ENCODE measurements around the gene SARNP. TPM values are rescaled to one million over a fixed set of nuclear protein-coding genes. Genes with fewer than 3 reads are reported as not detected.

Gene SARNP
- total RNA-seq, 1 donor from 2014 or later: 98.7 TPM

- no peak overlapping the region for H3K4me3 Mint-ChIP-seq (ENCODE audit: unreplicated experiment)
- H3K36me3 Mint-ChIP-seq (ENCODE audit: unreplicated experiment): no peaks in the 10 kb centered on the region
- H3K27ac Mint-ChIP-seq (ENCODE audit: unreplicated experiment): no peak overlapping the region
- TF ChIP-seq, protein P1, sequence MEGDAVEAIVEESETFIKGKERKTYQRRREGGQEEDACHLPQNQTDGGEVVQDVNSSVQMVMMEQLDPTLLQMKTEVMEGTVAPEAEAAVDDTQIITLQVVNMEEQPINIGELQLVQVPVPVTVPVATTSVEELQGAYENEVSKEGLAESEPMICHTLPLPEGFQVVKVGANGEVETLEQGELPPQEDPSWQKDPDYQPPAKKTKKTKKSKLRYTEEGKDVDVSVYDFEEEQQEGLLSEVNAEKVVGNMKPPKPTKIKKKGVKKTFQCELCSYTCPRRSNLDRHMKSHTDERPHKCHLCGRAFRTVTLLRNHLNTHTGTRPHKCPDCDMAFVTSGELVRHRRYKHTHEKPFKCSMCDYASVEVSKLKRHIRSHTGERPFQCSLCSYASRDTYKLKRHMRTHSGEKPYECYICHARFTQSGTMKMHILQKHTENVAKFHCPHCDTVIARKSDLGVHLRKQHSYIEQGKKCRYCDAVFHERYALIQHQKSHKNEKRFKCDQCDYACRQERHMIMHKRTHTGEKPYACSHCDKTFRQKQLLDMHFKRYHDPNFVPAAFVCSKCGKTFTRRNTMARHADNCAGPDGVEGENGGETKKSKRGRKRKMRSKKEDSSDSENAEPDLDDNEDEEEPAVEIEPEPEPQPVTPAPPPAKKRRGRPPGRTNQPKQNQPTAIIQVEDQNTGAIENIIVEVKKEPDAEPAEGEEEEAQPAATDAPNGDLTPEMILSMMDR (IDR thresholded peaks at IDR 0.05; ENCODE audit: partially characterized antibody, unreplicated experiment): no peak
- H3K27me3 Mint-ChIP-seq (ENCODE audit: unreplicated experiment): peaks cover 15% of the 10 kb centered on the region
- peaks cover 25% of the 10 kb centered on the region for H3K4me1 Mint-ChIP-seq (ENCODE audit: low read depth, unreplicated experiment)
- no peak for DNase-seq
- H3K9me3 Mint-ChIP-seq (ENCODE audit: unreplicated experiment): peaks cover 12% of the 10 kb centered on the region
Measured at GRCh38 chr12:55713721-55714120, 103.8 kb downstream of the SARNP start.

GRCh38 chr12:55712700-55713415, 104.7 kb downstream of the SARNP start:
- H3K4me1 Mint-ChIP-seq (ENCODE audit: low read depth, unreplicated experiment): peaks cover 21% of the 10 kb centered on the region
- H3K9me3 Mint-ChIP-seq (ENCODE audit: unreplicated experiment): peaks cover 12% of the 10 kb centered on the region
- H3K36me3 Mint-ChIP-seq (ENCODE audit: unreplicated experiment): no peaks in the 10 kb centered on the region
- H3K27ac Mint-ChIP-seq (ENCODE audit: unreplicated experiment): no peak overlapping the region
- peak overlapping the region; percentile 37 for H3K4me3 Mint-ChIP-seq (ENCODE audit: unreplicated experiment)
- H3K27me3 Mint-ChIP-seq (ENCODE audit: unreplicated experiment): peaks cover 17% of the 10 kb centered on the region
- TF ChIP-seq, protein P1 (IDR thresholded peaks at IDR 0.05; ENCODE audit: partially characterized antibody, unreplicated experiment): no peak
- DNase-seq: peak; percentile 10

- H3K9me3 Mint-ChIP-seq (ENCODE audit: unreplicated experiment): peaks cover 12% of the 10 kb centered on the region
- peak overlapping the region; percentile 0 for H3K4me3 Mint-ChIP-seq (ENCODE audit: unreplicated experiment)
- peaks cover 12% of the 10 kb centered on the region for H3K27me3 Mint-ChIP-seq (ENCODE audit: unreplicated experiment)
- no peak overlapping the region for H3K27ac Mint-ChIP-seq (ENCODE audit: unreplicated experiment)
- peaks cover 16% of the 10 kb centered on the region for H3K4me1 Mint-ChIP-seq (ENCODE audit: low read depth, unreplicated experiment)
- H3K36me3 Mint-ChIP-seq (ENCODE audit: unreplicated experiment): no peaks in the 10 kb centered on the region
- TF ChIP-seq, protein P1 (IDR thresholded peaks at IDR 0.05; ENCODE audit: partially characterized antibody, unreplicated experiment): no peak
- no peak for DNase-seq
Measured at GRCh38 chr12:55711786-55712553, 105.6 kb downstream of the SARNP start.

GRCh38 chr12:55708695-55709233, 108.8 kb downstream of the SARNP start:
- H3K27me3 Mint-ChIP-seq (ENCODE audit: unreplicated experiment): peaks cover 9% of the 10 kb centered on the region
- TF ChIP-seq, protein P1 (IDR thresholded peaks at IDR 0.05; ENCODE audit: partially characterized antibody, unreplicated experiment): no peak
- peak overlapping the region; percentile 84 for H3K4me3 Mint-ChIP-seq (ENCODE audit: unreplicated experiment)
- peaks cover 27% of the 10 kb centered on the region for H3K4me1 Mint-ChIP-seq (ENCODE audit: low read depth, unreplicated experiment)
- peak overlapping the region; percentile 4 for H3K27ac Mint-ChIP-seq (ENCODE audit: unreplicated experiment)
- no peaks in the 10 kb centered on the region for H3K36me3 Mint-ChIP-seq (ENCODE audit: unreplicated experiment)
- peaks cover 4% of the 10 kb centered on the region for H3K9me3 Mint-ChIP-seq (ENCODE audit: unreplicated experiment)
- DNase-seq: peak; percentile 7
